Fibroblast of the conjunctiva (primary cell): ENCODE results near the gene APOBEC3B.
"Not testable (repeated sequence)": the region's sequence is repeated elsewhere in the genome, so short reads cannot be mapped to it uniquely, and the experiment has no call there.

ENCODE experiments used
- DNase-seq: peaks from one replicate; pipeline ENCODE4 v3.0.0-alpha.2; 2010; ENCODE audit warnings: low read depth

Gene APOBEC3B

GRCh38 chr22:38951734-38952133 is 30.4 kb upstream of the APOBEC3B start:
- no peak for DNase-seq

DNA sequence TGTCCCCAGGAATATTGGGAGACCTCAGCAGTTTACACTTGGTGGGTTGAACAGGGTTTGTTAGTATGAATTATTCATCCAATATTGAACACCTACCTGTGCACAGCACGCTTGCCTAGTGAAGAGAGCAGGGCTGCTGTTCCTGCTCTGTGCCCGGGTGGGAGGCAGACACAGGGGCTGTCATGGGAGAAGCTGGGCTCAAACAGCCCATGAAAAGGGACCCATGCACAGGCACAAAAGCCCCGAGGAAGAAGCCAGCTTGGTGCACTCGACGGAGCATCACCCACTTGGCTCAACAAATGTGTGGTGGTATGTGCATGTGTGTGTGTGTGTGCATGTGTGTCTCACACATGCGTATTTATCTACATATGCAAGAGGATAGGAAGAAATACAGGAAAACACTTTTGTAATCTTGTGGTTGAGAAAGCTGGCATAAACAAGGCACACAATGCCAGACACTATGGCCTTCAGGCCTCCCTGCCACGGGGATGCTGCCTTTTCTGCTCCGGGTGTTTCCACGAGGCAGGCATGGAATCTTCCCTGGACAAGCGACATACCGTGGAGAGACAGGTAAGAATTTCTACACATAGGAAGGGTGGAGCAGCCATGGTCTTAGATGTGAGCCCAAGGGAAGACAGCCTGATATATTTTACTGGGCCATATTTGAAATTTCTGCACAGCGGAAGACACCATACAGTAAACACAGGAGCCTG is 29.7 kb upstream of the APOBEC3B start:
- no peak for DNase-seq

- DNase-seq, result no peak
Observed at GRCh38 chr22:38953091-38953490, 29.1 kb upstream of the APOBEC3B start.

- DNase-seq, result no peak
Observed at GRCh38 chr22:38953577-38954413, 28.4 kb upstream of the APOBEC3B start.

- no peak for DNase-seq
Observed at GRCh38 chr22:38954414-38955043, 27.6 kb upstream of the APOBEC3B start.

GRCh38 chr22:38955250-38955905 is 26.8 kb upstream of the APOBEC3B start:
- DNase-seq, result no peak

DNA sequence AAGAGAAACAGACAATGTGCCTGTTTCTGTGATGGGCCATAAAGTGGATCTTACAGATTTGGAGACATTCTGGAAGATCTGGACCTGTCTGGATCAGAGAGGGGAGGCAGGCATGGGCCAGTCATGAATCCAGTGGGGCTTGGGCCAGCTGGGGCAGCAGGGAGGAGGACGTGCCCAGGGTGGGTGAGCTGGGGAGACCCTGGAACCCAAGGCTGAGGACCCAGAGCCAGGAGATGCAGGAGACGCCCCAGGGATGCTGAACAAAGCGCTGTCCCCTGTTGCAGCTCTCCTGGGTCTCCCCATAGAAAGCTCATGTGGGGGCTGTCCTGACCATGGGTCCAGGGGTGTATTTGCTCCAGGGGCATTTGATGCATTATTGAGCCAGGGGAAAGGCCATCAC is 26.2 kb upstream of the APOBEC3B start:
- DNase-seq, result no peak

GRCh38 chr22:38956551-38956950 is 25.6 kb upstream of the APOBEC3B start:
- DNase-seq, result no peak

- no peak for DNase-seq
Observed at GRCh38 chr22:38957046-38957770, 24.9 kb upstream of the APOBEC3B start, which contains the start of gene APOBEC3A. TSS of gene APOBEC3A (plus strand) at chr22:38957609. CDS start at chr22:38957692, 83 bp downstream.

DNA sequence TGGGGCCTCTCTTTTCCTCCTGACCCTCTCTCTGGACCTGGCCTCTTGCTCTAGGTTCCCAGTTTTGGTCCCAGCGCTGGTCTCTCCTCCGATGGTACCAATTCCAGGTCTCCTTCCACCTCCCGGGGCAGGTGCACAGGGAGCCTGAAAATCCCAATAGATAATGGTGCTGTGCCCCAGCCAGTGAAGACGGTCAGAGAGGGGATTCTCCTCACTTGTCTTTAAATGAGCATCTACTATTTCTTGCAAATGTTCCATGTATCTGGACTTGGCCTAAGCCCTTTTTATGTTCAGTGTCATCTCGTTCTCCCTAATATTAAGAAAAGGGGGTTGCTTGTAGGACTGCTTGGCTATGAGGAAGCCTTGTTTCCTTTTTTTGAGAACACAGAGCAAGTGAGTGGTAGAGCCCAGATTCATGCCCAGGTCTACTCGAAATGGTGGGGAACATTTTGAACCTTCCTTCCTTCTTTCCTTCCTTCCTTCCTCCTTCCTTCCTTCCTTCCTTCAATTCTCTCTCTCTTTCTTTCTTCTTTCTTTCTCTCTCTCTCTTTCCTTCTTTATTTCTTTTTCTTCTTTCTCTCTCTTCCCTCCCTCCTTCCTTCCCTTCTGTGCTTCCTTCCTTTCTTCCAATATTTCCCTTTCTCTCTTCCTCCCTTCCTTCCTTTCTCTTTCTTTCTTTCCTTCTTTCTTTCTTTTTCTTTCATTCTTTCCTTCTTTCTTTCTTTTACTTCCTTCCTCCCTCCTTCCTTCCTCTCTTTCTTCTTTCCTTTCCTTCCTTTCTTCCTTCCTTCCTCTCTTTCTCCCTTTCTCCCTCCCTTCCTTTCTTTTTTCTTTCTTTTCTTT is 24.1 kb upstream of the APOBEC3B start:
- DNase-seq, result no peak

- DNase-seq, result not testable (repeated sequence)
Observed at GRCh38 chr22:38958651-38958943, 23.6 kb upstream of the APOBEC3B start.

- DNase-seq, result no peak
Observed at GRCh38 chr22:38959590-38959989, 22.6 kb upstream of the APOBEC3B start.

- not testable (repeated sequence) for DNase-seq
Observed at GRCh38 chr22:38960673-38961072, 21.5 kb upstream of the APOBEC3B start.

GRCh38 chr22:38963291-38963738 is 18.8 kb upstream of the APOBEC3B start:
- DNase-seq, result not testable (repeated sequence)

GRCh38 chr22:38963872-38964271 is 18.3 kb upstream of the APOBEC3B start:
- DNase-seq, result no peak

DNA sequence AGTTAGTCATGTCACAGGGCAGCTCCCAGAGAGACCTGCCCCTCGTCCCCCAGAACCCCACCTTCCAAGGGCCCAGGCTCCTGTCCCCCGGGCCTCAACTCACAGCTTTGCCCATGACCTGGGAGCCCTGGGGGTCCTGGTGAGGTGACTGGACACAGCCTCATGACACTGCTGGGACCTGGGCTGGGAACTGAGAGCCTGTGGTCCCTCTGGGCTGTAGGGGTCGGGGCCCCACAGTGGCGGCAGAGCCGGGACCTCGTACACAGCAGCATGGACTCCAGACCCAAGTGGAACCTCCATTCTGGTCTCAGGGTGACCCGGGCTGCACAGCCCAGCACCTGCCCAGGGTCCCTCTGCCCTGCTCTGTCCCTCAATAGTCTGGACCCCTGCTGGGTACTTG is 17.8 kb upstream of the APOBEC3B start:
- DNase-seq, result no peak

GRCh38 chr22:38964989-38965388 is 17.2 kb upstream of the APOBEC3B start:
- DNase-seq, result no peak

DNA sequence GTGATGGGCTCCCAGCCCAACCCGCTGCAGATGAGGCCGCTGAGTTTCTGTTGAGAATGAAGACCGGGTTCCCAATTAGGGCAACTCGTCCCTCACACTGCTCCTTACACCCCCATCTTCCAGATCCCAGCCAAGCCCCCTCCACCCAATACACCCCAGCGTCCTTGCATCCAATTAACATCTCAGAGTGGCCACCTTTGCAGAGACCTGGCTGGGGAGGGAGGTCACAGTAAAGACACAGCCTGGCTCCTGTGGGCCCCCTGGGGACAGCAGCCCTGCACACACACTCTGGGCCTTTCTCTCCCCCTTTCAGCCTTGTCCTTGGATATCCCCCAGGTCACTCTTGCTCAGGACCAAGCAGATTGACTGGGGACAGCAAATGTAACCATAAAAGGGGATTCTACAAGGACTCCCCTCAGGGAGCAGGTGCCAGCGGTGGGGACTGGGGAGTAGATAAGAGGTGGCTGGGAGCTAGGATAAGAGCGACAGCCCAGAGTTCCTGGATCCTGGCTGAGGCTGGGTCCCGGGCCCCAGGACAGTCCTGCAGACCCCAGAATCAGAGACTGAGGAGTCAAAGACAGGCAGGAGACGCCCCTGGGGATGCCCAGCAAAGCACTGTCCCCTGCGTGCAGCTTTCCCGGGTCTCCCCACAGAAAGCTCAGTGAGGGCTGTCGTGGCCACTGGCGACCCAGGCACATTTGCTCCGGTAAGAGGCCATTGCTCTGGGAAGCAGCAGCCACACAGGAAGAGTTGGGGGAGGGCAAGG is 16.4 kb upstream of the APOBEC3B start:
- DNase-seq, result no peak

- DNase-seq, result no peak
Observed at GRCh38 chr22:38966380-38966702, 15.8 kb upstream of the APOBEC3B start.

DNA sequence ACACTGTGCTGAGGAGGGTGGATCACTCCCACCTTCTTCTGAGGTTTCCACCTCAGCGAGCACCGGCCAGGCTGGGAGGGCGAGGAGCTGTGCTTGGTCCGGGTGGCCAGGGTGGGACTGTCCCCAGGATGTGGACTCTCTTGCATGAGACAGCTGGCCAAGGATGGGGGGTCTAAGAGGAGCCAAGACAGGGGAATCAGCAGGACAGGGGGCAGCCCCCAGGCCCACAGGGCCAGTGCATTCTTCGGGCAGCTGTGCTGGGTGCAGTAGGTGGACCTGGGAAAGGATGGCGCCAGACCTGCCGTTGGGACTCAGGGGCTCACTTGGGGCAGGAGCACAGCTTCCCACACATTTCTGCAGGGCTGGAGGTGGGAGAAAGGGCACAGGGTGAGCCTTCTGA is 15.2 kb upstream of the APOBEC3B start:
- no peak for DNase-seq
